HG03439 (cell line): ENCODE data around the gene VNN1.
A peak's percentile ranks its signal among the peaks of the same experiment; 100 is the strongest.

Experiments used
- ATAC-seq: cut with Tn5 transposase; IDR thresholded peaks from one replicate; pipeline ENCODE4 v1.9.1; 2021; ENCODE audit warnings: mild to moderate bottlenecking, moderate library complexity; ENCODE audit not compliant: unreplicated experiment

The VNN1 gene

DNA sequence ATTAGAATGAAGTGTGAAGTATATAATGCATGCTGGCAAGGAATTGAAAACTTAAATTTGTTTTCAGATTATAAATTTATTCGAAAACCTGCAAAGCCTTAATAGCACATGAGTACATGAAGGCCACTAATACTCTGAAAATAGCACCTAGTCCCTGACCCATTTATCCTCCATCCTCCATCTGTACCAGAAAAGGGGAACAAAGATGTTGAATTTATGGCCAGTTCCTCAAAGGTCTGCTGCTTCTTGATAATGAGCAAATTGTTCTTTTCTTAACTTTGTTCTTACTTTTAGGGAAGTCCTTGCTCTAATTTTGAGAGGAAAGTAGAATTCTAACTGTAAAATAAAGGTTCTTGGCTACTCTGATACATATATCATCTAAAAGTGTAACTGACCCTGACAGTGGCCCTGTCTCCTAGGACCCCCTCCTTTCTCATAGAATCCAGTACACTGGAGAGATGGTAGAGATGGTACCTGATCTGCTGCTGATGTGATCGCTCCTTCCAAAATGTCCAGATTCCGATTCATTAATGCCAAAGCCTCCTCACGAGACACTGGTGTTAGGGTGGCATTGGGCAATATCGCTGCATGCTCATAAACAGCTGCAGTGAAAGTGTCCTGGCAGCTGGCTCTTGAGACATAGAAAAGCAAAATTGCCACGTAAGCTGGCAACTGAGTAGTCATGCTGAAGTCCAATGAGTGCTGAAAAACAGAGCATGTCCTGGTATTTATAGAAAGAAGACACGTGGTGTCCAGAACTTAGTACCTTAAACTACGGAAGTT, at the start of gene VNN1:
Gene VNN1 (minus strand): TSS at position 704 of the 783 bp plus-strand sequence. CDS start 20 bp downstream, at position 684.
- ATAC-seq: no peak

GRCh38 chr6:132763269-132763668, 49.4 kb upstream of the VNN1 start:
- ATAC-seq: peak; percentile 84

- no peak for ATAC-seq
Observed at GRCh38 chr6:132760256-132760655, 46.4 kb upstream of the VNN1 start.

DNA sequence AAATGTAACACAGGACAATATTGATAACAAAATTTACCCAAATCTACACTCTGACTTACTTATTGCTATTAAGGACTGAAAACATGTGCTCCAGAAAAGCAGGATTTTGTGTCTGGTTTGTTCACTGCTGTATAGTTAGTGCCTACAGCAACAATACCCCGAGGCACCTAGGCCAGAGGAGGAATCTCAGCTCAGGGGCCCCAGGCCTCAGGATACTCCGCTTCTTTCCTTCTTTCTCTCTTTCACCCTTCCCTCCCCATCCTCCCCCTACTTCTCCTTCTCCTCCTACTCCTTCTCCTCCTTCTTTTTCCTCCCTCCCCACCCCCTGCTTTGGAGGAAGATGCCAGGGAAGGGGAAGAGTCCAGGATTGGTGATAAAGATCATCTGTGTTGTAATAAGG, 44.8 kb upstream of the VNN1 start:
- no peak for ATAC-seq

- ATAC-seq: no peak
Observed at GRCh38 chr6:132752255-132752654, 38.4 kb upstream of the VNN1 start.

DNA sequence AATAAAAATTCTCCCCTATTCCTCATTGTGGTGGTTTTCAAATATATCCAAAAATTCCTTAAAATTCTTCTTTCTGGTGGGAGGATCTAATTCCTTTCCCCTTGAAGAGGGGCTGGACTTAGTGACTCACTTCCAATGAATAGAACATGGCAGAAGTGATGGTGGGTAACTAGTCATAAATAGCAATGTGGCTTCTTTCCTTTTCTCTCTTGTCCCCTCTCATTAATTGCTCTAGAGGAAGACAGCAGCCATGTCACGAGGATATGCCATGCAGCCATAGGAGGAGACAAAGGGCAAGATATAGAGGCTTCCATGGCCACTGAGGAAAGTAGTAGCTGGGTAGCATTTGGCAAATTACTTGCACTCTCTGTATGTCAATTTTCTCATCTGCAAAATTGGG, 38.0 kb upstream of the VNN1 start:
- ATAC-seq: no peak

GRCh38 chr6:132751306-132751705, 37.5 kb upstream of the VNN1 start:
- ATAC-seq: peak; percentile 32

- peak; percentile 80 for ATAC-seq
Observed at GRCh38 chr6:132750455-132751248, 36.8 kb upstream of the VNN1 start.

DNA sequence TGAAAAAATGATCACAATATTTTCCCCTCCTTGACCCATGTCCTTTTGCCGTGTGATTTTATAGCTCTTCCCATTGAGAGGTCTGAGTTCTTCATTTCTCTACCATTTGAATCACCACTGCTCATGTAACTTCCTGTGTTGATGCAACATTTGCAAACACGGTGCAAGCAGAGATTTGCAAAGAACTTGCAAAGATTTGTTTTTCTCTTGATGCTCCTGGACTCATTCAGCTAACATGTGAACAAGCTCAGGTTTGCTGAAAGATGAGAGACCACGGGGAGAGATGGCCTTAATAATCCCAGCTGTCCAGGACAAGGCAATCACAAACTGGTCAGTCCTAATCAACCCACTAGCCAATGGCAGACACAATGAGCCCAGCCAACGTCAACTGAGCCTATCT, 35.3 kb upstream of the VNN1 start:
- no peak for ATAC-seq

- ATAC-seq: no peak
Observed at GRCh38 chr6:132748446-132748845, 34.6 kb upstream of the VNN1 start.

DNA sequence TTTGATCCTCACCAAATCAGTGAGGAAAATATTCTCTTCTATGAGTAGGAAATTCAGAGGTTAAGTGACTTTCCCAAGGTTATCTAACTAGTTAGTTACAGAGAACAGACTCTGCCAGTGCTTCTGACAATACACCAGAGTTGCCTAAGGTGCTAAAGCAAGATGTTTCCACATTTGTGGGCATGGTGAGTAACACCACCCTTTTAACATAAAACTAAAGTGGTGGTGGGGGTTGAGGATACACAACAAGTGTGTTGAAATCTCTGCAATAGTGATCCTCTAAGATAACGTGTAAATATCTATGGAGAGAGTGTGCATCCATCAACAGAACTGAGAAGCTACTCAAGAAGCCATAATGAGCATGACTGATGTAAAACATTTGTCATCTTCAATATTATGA, 32.2 kb upstream of the VNN1 start:
- no peak for ATAC-seq

- ATAC-seq: no peak
Observed at GRCh38 chr6:132742495-132742894, 28.6 kb upstream of the VNN1 start.

- no peak for ATAC-seq
Observed at GRCh38 chr6:132741281-132741680, 27.4 kb upstream of the VNN1 start.

- no peak for ATAC-seq
Observed at GRCh38 chr6:132736239-132736638, 22.4 kb upstream of the VNN1 start.

- no peak for ATAC-seq
Observed at GRCh38 chr6:132734694-132735236, 20.9 kb upstream of the VNN1 start.

- ATAC-seq: no peak
Observed at GRCh38 chr6:132733814-132734213, 20.0 kb upstream of the VNN1 start.

DNA sequence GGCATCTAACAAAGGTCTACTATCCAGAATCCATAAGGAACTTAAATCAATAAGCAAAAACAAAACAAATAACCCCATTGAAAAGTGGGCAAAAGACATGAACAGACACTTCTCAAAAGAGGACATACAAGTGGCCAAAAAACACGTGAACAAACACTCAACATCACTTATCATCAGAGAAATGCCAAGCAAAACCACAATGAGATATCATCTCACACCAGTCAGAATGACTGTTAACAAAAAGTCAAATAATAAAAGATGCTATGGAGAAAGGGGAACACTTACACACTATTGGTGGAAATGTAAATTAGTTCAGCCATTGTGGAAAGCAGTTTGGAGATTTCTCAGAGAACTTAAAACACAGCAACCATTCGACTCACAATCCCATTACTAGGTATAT, 19.4 kb upstream of the VNN1 start:
- no peak for ATAC-seq

DNA sequence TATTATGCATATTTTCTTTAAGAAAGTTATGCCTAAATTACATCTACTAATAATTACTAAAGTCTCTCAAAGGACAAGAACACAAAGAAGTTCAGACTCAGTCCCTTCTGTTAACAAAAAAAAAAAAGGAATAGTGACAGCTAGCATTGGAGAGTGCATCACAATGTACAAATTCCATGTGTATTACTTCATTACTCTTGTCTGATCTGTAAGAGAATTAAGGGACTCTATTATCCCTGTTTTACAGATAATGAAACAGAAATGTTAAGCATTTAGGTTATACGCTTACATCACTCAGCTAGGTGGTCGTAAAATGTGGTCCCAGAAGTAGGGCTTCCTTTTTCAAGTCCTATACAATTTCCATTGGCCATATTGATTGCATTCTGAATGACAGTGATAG, 17.2 kb upstream of the VNN1 start:
- no peak for ATAC-seq

GRCh38 chr6:132730560-132730959, 16.7 kb upstream of the VNN1 start:
- no peak for ATAC-seq

GRCh38 chr6:132728616-132729015, 14.8 kb upstream of the VNN1 start:
- ATAC-seq: no peak

GRCh38 chr6:132726608-132726975, 12.7 kb upstream of the VNN1 start:
- ATAC-seq: no peak
